Muscle layer of colon (tissue), 2 donors: ENCODE measurements around the gene RAB21.

Experiments used
- H3K27ac ChIP-seq: one replicate; pipeline ENCODE4 v1.7.0; 2013; ENCODE audit warnings: low read depth, mild to moderate bottlenecking, low read length, moderate library complexity
- H3K27me3 ChIP-seq, 2 donors: one replicate each; pipeline ENCODE4 v1.7.0; 2013; ENCODE audit warnings: low read length in 2 of 2, mild to moderate bottlenecking in 2 of 2; ENCODE audit not compliant: insufficient read depth in 2 of 2, control insufficient read depth in 1 of 2
- H3K36me3 ChIP-seq: one replicate; pipeline ENCODE4 v1.7.0; 2013; ENCODE audit warnings: mild to moderate bottlenecking, low read length; ENCODE audit not compliant: insufficient read depth
- H3K4me1 ChIP-seq: one replicate; pipeline ENCODE4 v1.7.0; 2013; ENCODE audit warnings: mild to moderate bottlenecking, low read length; ENCODE audit not compliant: insufficient read depth
- H3K4me3 ChIP-seq, 2 donors: one replicate each; pipeline ENCODE4 v1.7.0; 2013; ENCODE audit warnings: low read length in 2 of 2, low read depth in 1 of 2, mild to moderate bottlenecking in 1 of 2, moderate library complexity in 1 of 2
- H3K9ac ChIP-seq: one replicate; pipeline ENCODE4 v1.7.0; 2013; ENCODE audit warnings: low read length
- H3K9me3 ChIP-seq: one replicate; pipeline ENCODE4 v1.7.0; 2013; ENCODE audit warnings: mild to moderate bottlenecking, low read length
- donor health status: abdominal sarcoma.
- donor health status: Adenocarcinoma of cecum.

RAB21 gene

DNA sequence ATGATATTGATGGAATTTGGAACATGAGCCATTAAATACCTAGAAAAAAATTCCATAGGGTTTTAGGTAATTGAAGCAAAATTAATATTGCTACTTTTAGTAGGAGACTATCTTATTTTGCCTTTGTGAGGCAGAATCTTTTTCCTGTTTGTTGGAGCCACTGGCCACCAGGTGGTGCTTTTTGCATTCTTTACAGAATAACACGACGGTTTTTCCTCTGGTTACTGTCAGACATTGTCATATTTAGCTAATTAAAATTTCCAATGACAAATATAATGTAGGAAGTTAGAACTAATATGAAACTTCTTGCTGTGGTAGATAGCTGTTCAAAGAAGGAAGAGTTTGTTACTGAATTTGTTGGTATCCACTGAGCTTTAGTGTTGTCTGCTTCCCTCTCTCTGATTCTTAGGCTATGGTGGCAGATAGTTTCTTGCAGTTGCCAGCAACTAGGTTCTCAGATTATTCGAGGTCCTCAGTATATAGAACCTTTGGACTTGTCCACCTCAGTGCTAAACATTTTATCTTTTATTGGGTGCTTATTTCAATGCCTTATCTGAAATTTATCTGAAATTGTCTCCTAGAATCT, 25.7 kb downstream of the RAB21 start:
- no peak overlapping the region for H3K9ac ChIP-seq
- H3K27ac ChIP-seq = no peak overlapping the region
- H3K4me1 ChIP-seq = peaks cover 5% of the 10 kb centered on the region
- H3K9me3 ChIP-seq = no peaks in the 10 kb centered on the region
- no peaks in the 10 kb centered on the region for H3K27me3 ChIP-seq
- no peak overlapping the region for H3K4me3 ChIP-seq
- peaks cover 17% of the 10 kb centered on the region for H3K36me3 ChIP-seq

DNA sequence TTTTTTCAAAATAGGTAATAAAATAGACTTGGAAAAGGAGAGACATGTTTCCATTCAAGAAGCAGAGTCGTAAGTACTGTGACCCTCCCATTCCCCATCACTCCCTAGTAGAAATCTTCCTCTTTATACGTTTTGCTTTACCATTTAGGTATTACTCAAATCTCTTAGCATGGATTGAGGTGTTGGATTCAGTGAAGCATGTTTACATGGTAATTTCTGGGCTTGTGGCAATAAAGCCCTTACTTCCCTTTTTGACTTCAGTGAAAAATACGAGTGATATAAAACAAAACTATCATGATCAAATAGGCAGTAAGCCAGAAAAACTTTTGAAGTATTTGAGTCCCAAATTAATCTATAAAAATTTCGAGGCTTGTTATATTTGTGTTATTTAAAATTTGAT, 27.4 kb downstream of the RAB21 start:
- H3K9ac ChIP-seq = no peak overlapping the region
- no peak overlapping the region for H3K27ac ChIP-seq
- H3K27me3 ChIP-seq = no peaks in the 10 kb centered on the region
- peaks cover 20% of the 10 kb centered on the region for H3K36me3 ChIP-seq
- no peak overlapping the region for H3K4me3 ChIP-seq
- H3K4me1 ChIP-seq = peaks cover 5% of the 10 kb centered on the region
- no peaks in the 10 kb centered on the region for H3K9me3 ChIP-seq

DNA sequence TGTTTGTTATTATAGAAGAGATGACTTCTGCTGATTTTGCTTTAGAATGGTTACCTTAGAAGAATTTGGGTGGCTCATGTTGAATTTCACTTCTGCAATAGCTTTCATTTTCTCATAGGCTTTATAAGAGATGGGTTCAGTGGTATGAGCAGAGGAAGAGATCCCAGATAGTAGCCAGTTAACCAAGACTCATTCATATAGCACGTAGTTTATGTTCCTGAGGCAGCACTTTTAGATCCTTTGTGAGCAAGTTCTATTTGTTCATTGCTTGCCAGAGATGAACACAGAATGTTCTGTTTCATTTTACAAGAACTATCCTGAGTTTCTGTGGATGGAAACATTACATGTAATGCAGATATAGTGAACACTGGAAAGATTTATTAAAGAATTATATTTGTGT, 32.2 kb downstream of the RAB21 start:
- Histone ChIP-seq H3K4me3 (no peak overlapping the region), H3K9ac (no peak overlapping the region), H3K27ac (no peak overlapping the region), H3K27me3 (no peaks in the 10 kb centered on the region), H3K36me3 (peaks cover 20% of the 10 kb centered on the region), H3K4me1 (no peaks in the 10 kb centered on the region), H3K9me3 (no peaks in the 10 kb centered on the region)

DNA sequence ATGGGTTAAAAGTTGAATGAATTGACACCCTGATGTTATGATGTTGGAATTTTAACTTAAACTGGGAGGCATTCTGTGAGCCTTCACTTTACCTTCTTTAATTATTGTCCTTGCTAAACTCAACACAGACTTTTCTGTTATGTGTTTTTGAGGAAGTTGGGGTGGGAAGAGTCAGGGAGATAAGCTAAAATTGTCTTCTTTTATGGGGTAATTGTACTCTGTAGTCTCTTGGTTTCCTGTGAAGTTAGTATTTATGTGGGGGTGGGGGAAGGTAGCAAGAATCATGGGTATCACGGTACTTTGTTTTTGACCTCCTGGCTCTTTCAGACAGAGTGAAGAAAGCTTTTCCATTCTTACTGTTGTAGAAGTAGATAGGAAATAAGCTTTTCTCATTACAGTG, 32.9 kb downstream of the RAB21 start:
- H3K9ac ChIP-seq = no peak overlapping the region
- H3K9me3 ChIP-seq = no peaks in the 10 kb centered on the region
- H3K4me3 ChIP-seq = no peak overlapping the region
- H3K36me3 ChIP-seq = peaks cover 20% of the 10 kb centered on the region
- no peak overlapping the region for H3K27ac ChIP-seq
- no peaks in the 10 kb centered on the region for H3K27me3 ChIP-seq
- H3K4me1 ChIP-seq = no peaks in the 10 kb centered on the region

DNA sequence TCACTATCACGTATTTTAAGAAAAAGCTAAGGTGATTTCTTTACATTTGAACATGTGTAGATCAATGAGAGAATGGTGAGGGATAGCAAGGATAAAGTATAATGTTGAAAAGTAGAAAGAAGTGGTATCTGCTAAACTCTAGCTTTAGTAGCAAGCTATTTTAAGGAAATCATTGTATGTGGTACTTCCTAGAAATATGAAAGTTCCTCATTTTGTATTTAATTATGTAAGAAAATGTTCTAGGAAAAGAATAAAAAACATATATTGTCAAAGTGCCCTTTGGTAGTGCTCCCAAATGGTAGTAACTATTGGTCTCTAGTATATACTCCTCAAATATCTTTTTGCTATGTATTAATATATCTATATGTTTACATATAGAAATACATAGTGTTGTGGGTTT, 35.7 kb downstream of the RAB21 start:
- H3K27ac ChIP-seq = no peak overlapping the region
- H3K27me3 ChIP-seq = no peaks in the 10 kb centered on the region
- peaks cover 11% of the 10 kb centered on the region for H3K36me3 ChIP-seq
- H3K4me1 ChIP-seq = no peaks in the 10 kb centered on the region
- no peak overlapping the region for H3K9ac ChIP-seq
- no peak overlapping the region for H3K4me3 ChIP-seq
- no peaks in the 10 kb centered on the region for H3K9me3 ChIP-seq

DNA sequence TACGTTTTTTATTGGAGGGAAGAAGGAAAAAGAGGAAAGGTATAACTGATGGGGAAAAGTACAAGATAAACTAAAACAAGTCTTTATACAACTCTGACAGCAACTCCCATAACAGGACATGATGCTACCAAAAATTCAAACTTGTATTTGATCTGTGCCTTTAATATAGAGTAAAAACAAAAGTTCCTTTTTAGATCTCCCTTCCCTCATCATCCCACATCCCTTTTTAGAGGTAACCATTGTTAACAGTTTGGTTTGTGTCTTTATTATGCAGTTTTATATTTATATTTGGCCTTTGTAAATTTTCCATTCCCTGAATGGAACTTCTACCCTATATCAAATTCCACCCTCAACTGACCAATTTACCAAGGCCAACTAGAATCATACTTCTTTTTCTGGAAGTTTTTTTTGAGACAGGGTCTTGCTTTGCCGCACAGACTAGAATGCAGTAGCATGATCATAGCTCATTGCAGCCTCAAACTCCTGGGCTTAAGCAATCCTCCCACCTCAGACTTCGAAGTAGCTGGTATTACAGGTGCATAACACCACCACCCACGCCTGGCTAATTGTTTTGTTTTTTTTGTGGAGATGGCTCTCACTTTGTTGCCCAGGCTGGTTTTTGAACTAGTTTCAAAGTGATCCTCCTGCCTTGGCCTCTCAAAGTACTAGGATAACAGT, 36.9 kb downstream of the RAB21 start:
- Histone ChIP-seq H3K4me3 (no peak overlapping the region), H3K9me3 (no peaks in the 10 kb centered on the region)

DNA sequence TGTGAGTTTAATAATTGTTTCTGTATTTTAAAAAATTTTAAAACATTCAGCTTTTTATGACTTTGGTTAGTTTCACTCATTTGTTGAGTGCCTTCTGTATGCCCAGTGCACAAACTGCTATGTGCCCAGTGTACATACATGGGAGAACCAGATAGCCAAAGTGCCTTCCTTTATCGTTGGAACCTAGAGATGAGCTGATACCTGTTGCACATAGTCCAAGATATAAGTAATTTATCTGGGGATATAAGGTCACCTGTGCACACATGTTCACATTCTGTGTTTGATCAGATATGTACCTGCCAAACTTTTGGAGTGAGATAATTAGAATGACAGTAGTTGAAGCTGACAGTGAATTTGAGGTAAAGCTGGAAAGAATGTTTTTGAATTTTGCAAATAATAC, 37.9 kb downstream of the RAB21 start:
- no peaks in the 10 kb centered on the region for H3K4me1 ChIP-seq
- no peak overlapping the region for H3K4me3 ChIP-seq
- no peak overlapping the region for H3K27ac ChIP-seq
- H3K36me3 ChIP-seq = peaks cover 7% of the 10 kb centered on the region
- no peaks in the 10 kb centered on the region for H3K27me3 ChIP-seq
- no peaks in the 10 kb centered on the region for H3K9me3 ChIP-seq
- H3K9ac ChIP-seq = no peak overlapping the region

More for the DNA sequence above, 36.9 kb downstream of the RAB21 start:
- Histone ChIP-seq H3K27me3 (no peaks in the 10 kb centered on the region), H3K4me1 (no peaks in the 10 kb centered on the region), H3K27ac (no peak overlapping the region), H3K9ac (no peak overlapping the region), H3K36me3 (peaks cover 9% of the 10 kb centered on the region)

DNA sequence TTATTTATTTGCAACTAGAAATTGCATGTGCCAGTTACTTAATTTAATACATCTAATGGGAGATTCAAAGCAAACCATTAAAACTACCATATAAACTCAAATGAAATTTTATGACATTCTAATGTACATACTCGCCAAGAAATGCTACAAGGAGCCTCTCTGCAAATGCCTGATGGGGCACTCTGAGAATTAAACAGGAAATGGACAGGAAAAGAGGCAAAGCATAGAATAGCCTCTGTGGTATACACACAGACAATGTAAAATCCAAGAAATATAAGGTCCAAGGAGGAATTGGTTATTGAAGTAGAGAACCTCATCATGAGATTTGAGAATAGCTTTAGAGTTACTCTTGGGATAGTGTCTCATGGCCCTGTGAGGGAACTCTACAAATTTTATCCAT, 41.2 kb downstream of the RAB21 start:
- H3K4me1 ChIP-seq = no peaks in the 10 kb centered on the region
- H3K36me3 ChIP-seq = no peaks in the 10 kb centered on the region
- no peak overlapping the region for H3K9ac ChIP-seq
- no peak overlapping the region for H3K27ac ChIP-seq
- H3K9me3 ChIP-seq = no peaks in the 10 kb centered on the region
- H3K27me3 ChIP-seq = no peaks in the 10 kb centered on the region
- no peak overlapping the region for H3K4me3 ChIP-seq

DNA sequence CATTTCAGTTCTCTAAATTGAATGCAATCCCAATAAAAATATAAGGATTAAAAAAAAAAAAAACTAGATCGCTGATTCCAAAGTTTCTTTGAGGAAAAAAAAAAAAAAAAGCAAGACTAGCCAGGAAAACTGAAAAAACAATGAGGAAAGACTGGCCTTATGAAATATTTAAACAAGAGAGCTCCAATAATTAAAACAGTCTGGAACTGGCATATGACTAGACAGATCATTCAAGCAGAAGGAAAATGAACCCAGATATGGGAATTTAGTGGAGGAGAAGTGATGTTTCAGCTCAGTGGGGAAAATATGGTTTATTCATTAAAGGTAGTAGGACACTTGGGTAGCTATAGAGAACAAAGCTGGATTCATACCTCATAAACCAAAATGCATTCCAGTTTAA, 42.9 kb downstream of the RAB21 start:
- no peak overlapping the region for H3K9ac ChIP-seq
- H3K27me3 ChIP-seq = no peaks in the 10 kb centered on the region
- H3K4me1 ChIP-seq = no peaks in the 10 kb centered on the region
- H3K27ac ChIP-seq = no peak overlapping the region
- no peaks in the 10 kb centered on the region for H3K9me3 ChIP-seq
- no peak overlapping the region for H3K4me3 ChIP-seq
- no peaks in the 10 kb centered on the region for H3K36me3 ChIP-seq

DNA sequence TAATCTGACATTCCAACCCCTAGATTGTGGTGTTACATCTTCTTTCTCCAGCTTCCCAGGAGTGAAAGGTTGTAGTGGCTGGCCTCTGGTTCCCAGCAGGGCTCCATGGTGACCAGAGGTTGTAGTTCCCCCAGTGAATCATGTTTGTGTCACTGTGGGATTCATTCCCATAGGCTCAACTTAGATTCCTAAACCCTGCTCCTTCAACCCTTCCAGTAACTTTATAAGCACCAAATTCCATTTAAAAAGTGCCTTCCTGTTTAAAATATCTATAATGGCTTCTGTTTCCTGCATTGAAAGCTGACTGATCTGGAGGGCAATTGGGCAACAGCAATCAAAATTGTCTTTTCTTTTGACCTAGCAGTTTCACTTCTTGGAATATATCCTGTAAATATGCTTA, 44.4 kb downstream of the RAB21 start:
- Histone ChIP-seq H3K36me3 (no peaks in the 10 kb centered on the region), H3K4me3 (no peak overlapping the region), H3K27ac (no peak overlapping the region), H3K9me3 (no peaks in the 10 kb centered on the region), H3K4me1 (no peaks in the 10 kb centered on the region), H3K27me3 (no peaks in the 10 kb centered on the region), H3K9ac (no peak overlapping the region)

DNA sequence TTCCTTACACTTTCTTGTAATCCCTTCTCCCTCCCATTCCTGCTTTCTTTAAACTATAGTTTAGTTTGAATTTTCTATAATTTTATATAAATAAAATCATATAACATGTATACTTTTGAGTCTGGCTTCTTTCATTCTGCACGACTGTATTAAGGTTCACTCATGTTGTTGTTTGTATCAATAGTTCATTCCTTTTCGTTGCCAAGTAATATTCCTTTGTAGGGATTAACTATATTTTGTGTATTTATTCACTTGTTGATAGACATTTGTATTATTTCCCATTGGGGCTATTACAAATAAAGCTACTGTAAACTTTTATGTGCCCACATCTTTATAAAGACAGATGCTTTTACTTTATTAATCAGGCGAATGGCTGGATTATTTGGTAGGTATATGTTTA, 45.5 kb downstream of the RAB21 start:
- no peak overlapping the region for H3K9ac ChIP-seq
- H3K4me1 ChIP-seq = no peaks in the 10 kb centered on the region
- H3K27me3 ChIP-seq = peaks cover 0 to 3% of the 10 kb centered on the region in 2 donors
- H3K36me3 ChIP-seq = no peaks in the 10 kb centered on the region
- no peak overlapping the region for H3K4me3 ChIP-seq
- no peaks in the 10 kb centered on the region for H3K9me3 ChIP-seq
- no peak overlapping the region for H3K27ac ChIP-seq

DNA sequence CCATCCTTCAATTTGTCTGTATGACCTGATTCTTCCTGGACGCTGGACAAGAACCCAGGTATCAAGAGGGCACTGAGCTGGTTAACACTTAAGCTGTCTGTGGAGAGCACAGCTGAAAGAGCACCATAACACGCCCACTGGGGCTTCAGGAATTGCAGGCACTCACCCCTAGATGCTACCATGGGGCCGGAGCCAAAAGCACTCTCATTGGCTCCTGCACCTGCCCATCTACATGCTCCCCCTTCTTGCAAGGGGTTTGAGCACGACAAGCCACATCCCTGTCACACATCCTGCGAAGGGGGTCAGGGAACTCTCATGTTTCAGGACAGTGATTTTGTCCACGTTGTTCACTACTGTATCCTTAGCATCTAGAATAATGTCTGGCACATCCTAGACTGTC, 49.8 kb downstream of the RAB21 start:
- no peaks in the 10 kb centered on the region for H3K9me3 ChIP-seq
- H3K27ac ChIP-seq = no peak overlapping the region
- no peak overlapping the region for H3K4me3 ChIP-seq
- H3K27me3 ChIP-seq = peaks cover 0 to 3% of the 10 kb centered on the region in 2 donors
- H3K36me3 ChIP-seq = no peaks in the 10 kb centered on the region
- no peak overlapping the region for H3K9ac ChIP-seq
- no peaks in the 10 kb centered on the region for H3K4me1 ChIP-seq
